Endothelial cell of umbilical vein (primary cell): ENCODE results near the gene BDKRB2. TPM values are rescaled to one million over a fixed set of nuclear protein-coding genes. Genes with fewer than 3 reads are reported as not detected.

Source experiments
- BruUV-seq: library from RNA; stranded (reverse); fragments of 400-500 nt; replicated peaks from 2 replicates; lab custom pipeline; 2021; lab: Mats Ljungman, UMichigan
- CTCF ChIA-PET: fragments of 300-600, 350-600 bp; sonication (Branson Sonifier 250); formaldehyde crosslinking; loops from one replicate; lab custom pipeline; 2021; ENCODE audit warnings: antibody characterized with exemption, inconsistent platforms; lab: Charles Lee
- POLR2A ChIA-PET: fragments of 300-600, 350-600 bp; sonication (Branson Sonifier 250); formaldehyde crosslinking; loops from one replicate; lab custom pipeline; 2021; ENCODE audit warnings: antibody characterized with exemption, inconsistent platforms; lab: Charles Lee
- DNase-seq: peaks from one replicate; pipeline ENCODE4 v3.0.0-alpha.2; 2011; ENCODE audit warnings: low read depth, low spot score
- FAIRE-seq: peaks from 2 replicates; lab custom pipeline; 2011; peaks lifted over from hg19 to GRCh38; lab: Jason Lieb, UNC
- H2AFZ ChIP-seq: 2 replicates; pipeline ENCODE4 v1.6.0; 2012; ENCODE audit warnings: low read depth, low read length, control low read depth, inconsistent platforms
- H3K27ac ChIP-seq: 2 replicates; pipeline ENCODE4 v1.5.1; 2011; ENCODE audit warnings: low read depth, mild to moderate bottlenecking, control low read depth, low read length, moderate library complexity; ENCODE audit not compliant: insufficient read depth
- H3K27me3 ChIP-seq, 2 experiments: 2 replicates each; pipeline versions ENCODE4 v1.6.0 to v1.6.1; 2011; ENCODE audit warnings: low read length in 2 of 2, mixed read lengths in 1 of 2; ENCODE audit not compliant: control insufficient read depth in 2 of 2, insufficient read depth in 2 of 2
- H3K36me3 ChIP-seq, 2 experiments: 2 replicates in 1 of 2; 3 replicates in 1 of 2; pipeline ENCODE4 v1.5.1; 2011; ENCODE audit warnings: low read length in 2 of 2, mild to moderate bottlenecking in 1 of 2, moderate library complexity in 1 of 2; ENCODE audit not compliant: control insufficient read depth in 2 of 2, insufficient read depth in 2 of 2; ENCODE audit errors: extremely low read depth in 1 of 2
- H3K4me1 ChIP-seq: 3 replicates; pipeline ENCODE4 v1.5.1; 2011; ENCODE audit warnings: mild to moderate bottlenecking, low read length; ENCODE audit not compliant: control insufficient read depth, insufficient read depth; ENCODE audit errors: extremely low read depth
- H3K4me2 ChIP-seq: 2 replicates; pipeline ENCODE4 v1.6.1; 2011; ENCODE audit warnings: low read length, control low read depth, mixed read lengths; ENCODE audit not compliant: insufficient read depth
- H3K4me3 ChIP-seq, 3 experiments: fragments of 200-600 bp in 1 of 3; sonication (generic), shearing (Covaris generic) in 1 of 3; replicated peaks in 1 of 3; 2 replicates each; pipeline ENCODE4 v1.5.1; 2011 to 2016; ENCODE audit warnings: control low read depth in 3 of 3, low read length in 3 of 3, mild to moderate bottlenecking in 2 of 3, inconsistent platforms in 1 of 3, low read depth in 1 of 3, moderate library complexity in 1 of 3; ENCODE audit not compliant: insufficient read depth in 1 of 3
- H3K79me2 ChIP-seq: 2 replicates; pipeline ENCODE4 v1.6.0; 2012; ENCODE audit warnings: low read length, inconsistent platforms; ENCODE audit not compliant: control insufficient read depth, insufficient read depth
- H3K9ac ChIP-seq: replicated peaks from 2 replicates; pipeline ENCODE3; 2011; ENCODE audit warnings: low read length, control low read depth; ENCODE audit not compliant: insufficient read depth; ENCODE audit errors: extremely low read depth
- H3K9me1 ChIP-seq: replicated peaks from 3 replicates; pipeline ENCODE4 v1.6.0; 2011; ENCODE audit warnings: mild to moderate bottlenecking, low read length; ENCODE audit not compliant: control insufficient read depth, insufficient read depth; ENCODE audit errors: extremely low read depth
- H3K9me3 ChIP-seq: replicated peaks from 2 replicates; pipeline ENCODE4 v1.5.1; 2012; ENCODE audit warnings: low read length, inconsistent platforms; ENCODE audit not compliant: control insufficient read depth, insufficient read depth
- H4K20me1 ChIP-seq: replicated peaks from 2 replicates; pipeline ENCODE3; 2011; ENCODE audit warnings: mild to moderate bottlenecking, low read length; ENCODE audit not compliant: control insufficient read depth, insufficient read depth; ENCODE audit errors: extremely low read depth
- EZH2 ChIP-seq: IDR thresholded peaks from 2 replicates; pipeline ENCODE4 v1.6.1; 2012; ENCODE audit warnings: borderline replicate concordance, low read depth, mild to moderate bottlenecking, moderate library complexity, low read length, inconsistent platforms; ENCODE audit not compliant: severe bottlenecking
- FOS ChIP-seq: IDR thresholded peaks from 2 replicates; pipeline ENCODE4 v1.6.1; 2011; ENCODE audit warnings: mild to moderate bottlenecking, low read length, moderate library complexity, borderline replicate concordance; ENCODE audit not compliant: insufficient read depth
- MYC ChIP-seq: IDR thresholded peaks from one replicate; pipeline ENCODE4 v1.6.1; 2011; ENCODE audit warnings: mild to moderate bottlenecking, low read depth, low read length
- POLR2AphosphoS5 ChIP-seq: IDR thresholded peaks from 2 replicates; pipeline ENCODE4 v1.6.1; 2012; ENCODE audit warnings: low read depth, mild to moderate bottlenecking, control low read depth, low read length, moderate library complexity; ENCODE audit not compliant: insufficient read depth
- dilution Hi-C: fragments of 300-500 bp; cut with MboI; formaldehyde crosslinking; loops from one replicate; pipeline ENCODE4 v1.15.0; 2019; ENCODE audit warnings: low sequenced_read_pairs; ENCODE audit not compliant: extremely low pct_ligation_motif_present
- intact Hi-C: fragments of 100-400 bp; cut with micrococcal nuclease; formaldehyde crosslinking; loops from one replicate; pipeline ENCODE4 v1.10.0; 2022
- polyA plus RNA-seq, 4 experiments: library from polyadenylated mRNA; depleted of rRNA in 3 of 4; stranded (reverse) in 3 of 4; unstranded in 1 of 4; fragments of >200 nt; gene quantifications; 2 replicates each; pipeline versions ENCODE4 v1.2.1 to v1.2.3, GENCODE V29; 2011 to 2012; ENCODE audit warnings: missing spikeins in 1 of 4
- total RNA-seq: library from RNA; stranded (reverse); gene quantifications from 2 replicates; pipeline ENCODE4 v1.2.3, GENCODE V29; 2021
- TF ChIP-seq, protein P1 (sequence below), 2 donors: IDR thresholded peaks; 1 replicate in 1 of 2; 2 replicates in 1 of 2; pipeline ENCODE4 v1.5.1; 2011; ENCODE audit warnings: low read length in 2 of 2, mild to moderate bottlenecking in 2 of 2, moderate library complexity in 2 of 2, control low read depth in 1 of 2, inconsistent platforms in 1 of 2, low read depth in 1 of 2; ENCODE audit not compliant: insufficient read depth in 1 of 2; ENCODE audit errors: extremely low read depth in 1 of 2

BDKRB2 gene
- total and polyA plus RNA-seq, 2 donors (not counting 3 experiments of a cell fraction or from before 2014, with no cell fraction given), result 0.22 to 0.77 TPM

DNA sequence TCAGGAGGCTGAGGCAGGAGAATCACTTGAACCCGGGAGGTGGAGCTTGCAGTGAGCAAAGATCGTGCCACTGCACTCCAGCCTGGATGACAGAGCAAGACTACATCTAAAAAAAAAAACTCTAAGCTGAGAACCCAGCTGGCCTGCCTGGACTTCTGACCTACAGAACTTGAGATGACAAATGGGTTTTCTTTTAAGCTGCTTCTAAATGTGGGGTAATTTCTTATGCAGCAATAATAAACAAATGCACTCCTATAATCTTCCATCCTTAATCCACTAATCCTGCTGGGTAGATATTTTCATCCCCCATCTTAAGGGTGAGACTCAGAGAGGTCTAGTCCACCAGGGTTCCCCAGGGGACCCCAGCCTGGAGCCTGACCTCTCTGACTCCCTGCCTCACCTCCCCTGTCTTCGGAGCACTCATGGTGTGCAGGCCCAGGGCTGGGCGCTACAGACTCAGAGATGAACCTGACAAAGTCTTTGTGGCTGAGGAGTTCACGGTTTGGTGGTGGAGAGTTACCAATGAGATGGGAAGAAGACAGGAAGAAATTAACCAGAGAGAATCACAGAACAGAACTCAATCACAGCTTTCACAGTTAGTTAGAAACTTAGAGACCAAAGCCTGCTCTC is 39.7 kb upstream of the BDKRB2 start:
- intact Hi-C loops, result no loop called here
- FAIRE-seq (no peak), DNase-seq (no peak)
- Histone ChIP-seq H4K20me1 (no peaks in the 10 kb centered on the region), H3K4me3 (no peak overlapping the region), H3K79me2 (no peaks in the 10 kb centered on the region), H3K9me3 (no peaks in the 10 kb centered on the region), H2AFZ (no peak overlapping the region), H3K27me3 (no peaks in the 10 kb centered on the region), H3K4me2 (no peak overlapping the region), H3K4me1 (no peaks in the 10 kb centered on the region), H3K9me1 (no peaks in the 10 kb centered on the region), H3K36me3 (no peaks in the 10 kb centered on the region), H3K27ac (no peak overlapping the region), H3K9ac (no peak overlapping the region)
- TF ChIP-seq, protein P1, sequence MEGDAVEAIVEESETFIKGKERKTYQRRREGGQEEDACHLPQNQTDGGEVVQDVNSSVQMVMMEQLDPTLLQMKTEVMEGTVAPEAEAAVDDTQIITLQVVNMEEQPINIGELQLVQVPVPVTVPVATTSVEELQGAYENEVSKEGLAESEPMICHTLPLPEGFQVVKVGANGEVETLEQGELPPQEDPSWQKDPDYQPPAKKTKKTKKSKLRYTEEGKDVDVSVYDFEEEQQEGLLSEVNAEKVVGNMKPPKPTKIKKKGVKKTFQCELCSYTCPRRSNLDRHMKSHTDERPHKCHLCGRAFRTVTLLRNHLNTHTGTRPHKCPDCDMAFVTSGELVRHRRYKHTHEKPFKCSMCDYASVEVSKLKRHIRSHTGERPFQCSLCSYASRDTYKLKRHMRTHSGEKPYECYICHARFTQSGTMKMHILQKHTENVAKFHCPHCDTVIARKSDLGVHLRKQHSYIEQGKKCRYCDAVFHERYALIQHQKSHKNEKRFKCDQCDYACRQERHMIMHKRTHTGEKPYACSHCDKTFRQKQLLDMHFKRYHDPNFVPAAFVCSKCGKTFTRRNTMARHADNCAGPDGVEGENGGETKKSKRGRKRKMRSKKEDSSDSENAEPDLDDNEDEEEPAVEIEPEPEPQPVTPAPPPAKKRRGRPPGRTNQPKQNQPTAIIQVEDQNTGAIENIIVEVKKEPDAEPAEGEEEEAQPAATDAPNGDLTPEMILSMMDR (IDR thresholded peaks at IDR 0.05; ENCODE audit: extremely low read depth in 1 of 2, insufficient read depth in 1 of 2, low read depth in 1 of 2, low read length in 2 of 2), result no peak
- TF ChIP-seq FOS, result no peak
- no peak for TF ChIP-seq POLR2AphosphoS5
- no peak for TF ChIP-seq MYC
- TF ChIP-seq EZH2, result no peak
- ChIA-PET CTCF (no interaction called here), POLR2A (no interaction called here)
- dilution Hi-C loops, result no loop called here
- no TSS peak for BruUV-seq
